Measurements from ENCODE around the gene ADGRG3. TPM values are rescaled to one million over a fixed set of nuclear protein-coding genes. Genes with fewer than 3 reads are reported as not detected.

The ADGRG3 gene
- total RNA-seq, 1 donor from 2014 or later: 7.7 TPM

DNA sequence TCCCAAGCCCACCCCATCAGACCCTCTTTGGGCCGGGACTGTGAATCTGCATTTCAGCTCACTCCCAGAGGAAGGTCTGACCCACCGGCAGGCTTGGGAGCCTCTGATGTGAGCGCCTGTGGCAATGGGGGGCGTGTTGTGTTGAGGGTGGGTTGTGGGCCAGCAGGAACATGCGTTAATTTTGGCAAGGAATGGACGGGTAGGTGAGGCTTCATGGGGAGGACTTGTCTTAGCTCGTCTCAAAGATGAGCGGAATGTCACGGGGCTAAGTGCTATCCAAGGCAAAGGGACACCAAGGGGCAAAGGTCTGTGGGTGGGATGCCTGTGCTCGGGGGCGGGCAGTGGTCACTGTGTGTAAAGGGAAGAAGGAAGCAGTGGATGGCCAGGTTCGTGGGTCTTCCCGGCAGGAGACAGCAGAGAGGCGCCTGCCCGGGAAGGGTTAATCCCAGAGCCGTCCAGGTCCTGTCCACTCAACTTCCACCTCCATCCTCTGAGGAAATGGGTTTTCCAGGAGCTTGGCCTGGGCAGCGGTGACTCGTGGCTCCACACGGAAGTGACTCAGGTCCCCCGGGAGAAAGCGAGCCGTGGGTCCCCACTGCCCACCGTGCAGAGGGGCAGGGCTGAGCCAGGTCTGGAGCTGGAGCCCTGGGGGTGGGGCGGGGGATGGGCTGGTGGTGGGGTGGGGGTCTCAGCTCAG lies 22.3 kb upstream of the ADGRG3 start:
- H3K9me3 ChIP-seq: no peaks in the 10 kb centered on the region
- H3K4me1 ChIP-seq: peaks cover 43% of the 10 kb centered on the region
- TF ChIP-seq, protein P1, sequence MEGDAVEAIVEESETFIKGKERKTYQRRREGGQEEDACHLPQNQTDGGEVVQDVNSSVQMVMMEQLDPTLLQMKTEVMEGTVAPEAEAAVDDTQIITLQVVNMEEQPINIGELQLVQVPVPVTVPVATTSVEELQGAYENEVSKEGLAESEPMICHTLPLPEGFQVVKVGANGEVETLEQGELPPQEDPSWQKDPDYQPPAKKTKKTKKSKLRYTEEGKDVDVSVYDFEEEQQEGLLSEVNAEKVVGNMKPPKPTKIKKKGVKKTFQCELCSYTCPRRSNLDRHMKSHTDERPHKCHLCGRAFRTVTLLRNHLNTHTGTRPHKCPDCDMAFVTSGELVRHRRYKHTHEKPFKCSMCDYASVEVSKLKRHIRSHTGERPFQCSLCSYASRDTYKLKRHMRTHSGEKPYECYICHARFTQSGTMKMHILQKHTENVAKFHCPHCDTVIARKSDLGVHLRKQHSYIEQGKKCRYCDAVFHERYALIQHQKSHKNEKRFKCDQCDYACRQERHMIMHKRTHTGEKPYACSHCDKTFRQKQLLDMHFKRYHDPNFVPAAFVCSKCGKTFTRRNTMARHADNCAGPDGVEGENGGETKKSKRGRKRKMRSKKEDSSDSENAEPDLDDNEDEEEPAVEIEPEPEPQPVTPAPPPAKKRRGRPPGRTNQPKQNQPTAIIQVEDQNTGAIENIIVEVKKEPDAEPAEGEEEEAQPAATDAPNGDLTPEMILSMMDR (IDR thresholded peaks at IDR 0.05): no peak
- intact Hi-C loops (cut with DNase I): loop anchor here (10.0 kb wide), 1 partner anchor 51 kb away; no protein-coding TSS in a partner anchor
- no peaks in the 10 kb centered on the region for H3K27me3 ChIP-seq (ENCODE audit: low read depth)
- DNase-seq (no peak), ATAC-seq (peak in 1 of 2 donors; percentile 40)
- no peaks in the 10 kb centered on the region for H3K36me3 ChIP-seq
- H3K4me3 ChIP-seq: no peak overlapping the region
- H3K27ac ChIP-seq: peak overlapping the region; percentile 64

DNA sequence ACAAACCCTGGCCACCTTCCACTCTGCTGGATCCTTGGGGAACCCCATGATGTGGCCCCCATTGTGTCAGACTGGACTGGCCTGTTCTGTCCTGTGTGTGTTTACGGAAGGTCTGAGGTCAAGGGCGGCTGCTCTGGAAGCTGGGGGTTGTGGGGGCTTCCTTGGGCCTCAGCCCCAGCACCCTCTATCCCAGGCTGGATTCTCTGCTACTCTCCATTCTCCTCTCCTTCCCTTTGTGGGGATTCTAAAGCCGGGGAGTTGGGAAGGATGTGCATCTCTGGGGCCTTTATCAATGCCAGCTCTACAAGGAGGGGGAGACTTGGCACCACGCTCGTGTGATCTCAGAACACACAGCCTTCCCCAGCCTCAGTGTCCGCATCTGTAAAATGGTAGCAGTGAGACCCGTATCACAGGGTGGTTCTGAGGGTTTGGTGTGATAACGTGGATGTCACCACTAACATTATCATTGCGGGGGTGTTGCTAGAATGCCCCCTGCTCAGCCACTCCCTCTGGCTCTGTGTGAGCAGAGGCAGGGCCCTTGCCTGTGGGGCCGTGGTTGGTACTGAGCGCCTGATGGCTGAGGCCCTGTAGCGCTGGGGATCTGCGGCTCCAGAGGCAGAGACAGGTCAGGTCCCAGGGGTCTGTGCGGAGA lies 21.6 kb upstream of the ADGRG3 start:
- H3K4me3 ChIP-seq: no peak overlapping the region
- DNase-seq (no peak), ATAC-seq (peak in 1 of 2 donors; percentile 30)
- no peaks in the 10 kb centered on the region for H3K27me3 ChIP-seq (ENCODE audit: low read depth)
- H3K4me1 ChIP-seq: peaks cover 38% of the 10 kb centered on the region
- TF ChIP-seq, protein P1 (IDR thresholded peaks at IDR 0.05): no peak
- no peaks in the 10 kb centered on the region for H3K9me3 ChIP-seq
- peaks cover 7% of the 10 kb centered on the region for H3K36me3 ChIP-seq
- H3K27ac ChIP-seq: peak overlapping the region; percentile 64
- intact Hi-C loops (cut with DNase I): loop anchor here (10.0 kb wide), 1 partner anchor 52 kb away; no protein-coding TSS in a partner anchor

DNA sequence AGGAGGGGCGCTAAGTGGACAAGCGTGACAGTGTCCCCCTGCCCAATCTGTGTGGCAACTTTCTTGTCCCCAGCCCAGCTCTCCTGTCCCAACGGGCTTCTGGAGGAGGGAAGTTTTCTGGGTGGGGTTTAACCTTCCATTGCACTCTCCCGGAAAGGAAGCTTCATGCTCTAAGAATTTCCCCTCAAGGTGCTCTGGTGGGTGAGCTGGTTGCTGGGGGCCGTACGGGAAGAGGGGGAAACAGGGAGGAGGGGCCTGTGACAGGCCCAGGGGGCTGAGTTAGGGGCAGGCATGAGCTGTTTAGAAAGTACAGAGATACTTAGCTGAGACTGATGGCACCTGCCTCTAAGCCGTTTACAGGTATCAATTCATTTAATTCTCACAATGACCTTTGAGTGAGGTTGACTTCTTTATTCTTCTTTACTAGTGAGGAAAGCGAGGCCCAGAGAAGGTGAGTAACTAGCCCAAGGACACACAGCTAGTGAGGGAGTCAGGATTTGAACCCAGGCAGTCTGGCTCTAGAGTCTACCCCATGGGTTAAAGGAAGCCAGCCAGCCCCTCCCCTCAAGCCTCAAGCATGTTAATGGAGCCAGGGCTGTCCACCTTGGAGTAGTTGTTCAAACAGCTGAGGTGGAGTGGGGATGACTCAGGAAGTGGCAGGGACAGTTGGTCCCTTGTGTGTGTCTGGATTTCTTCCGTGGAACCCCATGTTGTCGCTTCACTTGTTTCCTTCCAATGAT lies 20.8 kb upstream of the ADGRG3 start:
- TF ChIP-seq, protein P1 (IDR thresholded peaks at IDR 0.05): no peak
- intact Hi-C loops (cut with DNase I): loop anchor here (10.0 kb wide), 1 partner anchor 53 kb away; no protein-coding TSS in a partner anchor
- Histone ChIP-seq H3K9me3 (no peaks in the 10 kb centered on the region), H3K36me3 (peaks cover 10% of the 10 kb centered on the region), H3K27ac (peak overlapping the region; percentile 64), H3K4me3 (no peak overlapping the region), H3K27me3 (ENCODE audit: low read depth) (no peaks in the 10 kb centered on the region), H3K4me1 (peaks cover 38% of the 10 kb centered on the region)
- ATAC-seq: no peak
- no peak for DNase-seq

DNA sequence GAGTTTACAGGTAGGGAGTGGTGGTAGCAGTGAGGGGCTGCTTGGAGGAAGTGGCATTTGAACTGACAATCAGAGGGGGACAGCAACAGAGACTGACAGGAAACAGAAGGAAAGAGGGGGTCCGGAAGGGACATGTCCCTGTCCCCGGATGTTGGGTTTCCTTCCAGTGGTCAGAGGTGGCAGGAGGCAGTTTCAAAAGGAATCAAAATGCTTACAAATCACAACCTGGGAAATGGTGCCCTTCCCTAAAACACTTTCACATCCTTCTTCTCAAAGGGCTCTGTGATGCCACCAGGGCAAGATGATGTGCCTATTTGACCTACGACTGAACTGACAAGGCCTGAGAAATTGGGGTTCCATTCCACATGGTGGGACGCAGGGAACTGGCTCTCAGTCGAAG lies 20.0 kb upstream of the ADGRG3 start:
- no peak for ATAC-seq
- intact Hi-C loops (cut with DNase I): loop anchor here (10.0 kb wide), 1 partner anchor 53 kb away; no protein-coding TSS in a partner anchor
- TF ChIP-seq, protein P1 (IDR thresholded peaks at IDR 0.05): no peak
- Histone ChIP-seq H3K27ac (peak overlapping the region; percentile 64), H3K4me3 (no peak overlapping the region), H3K9me3 (no peaks in the 10 kb centered on the region), H3K36me3 (peaks cover 14% of the 10 kb centered on the region), H3K4me1 (peaks cover 35% of the 10 kb centered on the region), H3K27me3 (ENCODE audit: low read depth) (no peaks in the 10 kb centered on the region)
- DNase-seq: no peak
